K562 (cell line): ENCODE results near the gene AJM1. TPM values are rescaled to one million over a fixed set of nuclear protein-coding genes. Genes with fewer than 3 reads are reported as not detected.

Experiments used
- HIVEP1 ChIP-seq: fragments of 250-450 bp; sonication (Bioruptor Pico); IDR thresholded peaks from 2 replicates; pipeline ENCODE4 v1.4.0; 2020; ENCODE audit warnings: mild to moderate bottlenecking
- MYC ChIP-seq, 2 experiments: fragments of 250-450 bp in 1 of 2; sonication (Bioruptor Pico) in 1 of 2; IDR thresholded peaks; 2 replicates each; pipeline versions ENCODE4 v1.5.1 to v1.6.1; 2012 to 2021; ENCODE audit warnings: low read depth in 2 of 2, borderline replicate concordance in 1 of 2, improper control_type of control experiment in 1 of 2, low read length in 1 of 2, mild to moderate bottlenecking in 1 of 2, moderate library complexity in 1 of 2
- NONO ChIP-seq, 2 experiments: fragments of 200-400 bp in 1 of 2; fragments of 450-650 bp in 1 of 2; formaldehyde crosslinking in 1 of 2; IDR thresholded peaks; 2 replicates each; pipeline ENCODE4 v1.6.1; 2017; ENCODE audit warnings: low read depth in 2 of 2, mild to moderate bottlenecking in 2 of 2, moderate library complexity in 2 of 2, low read length in 1 of 2
- PCBP1 ChIP-seq: fragments of 200-400 bp; formaldehyde crosslinking; IDR thresholded peaks from 2 replicates; pipeline ENCODE4 v1.6.1; 2018; ENCODE audit warnings: mild to moderate bottlenecking, low read depth, low read length; ENCODE audit not compliant: poor library complexity, severe bottlenecking
- RB1 ChIP-seq: fragments of 450-650 bp; IDR thresholded peaks from 2 replicates; pipeline ENCODE4 v1.6.1; 2017; ENCODE audit warnings: low read depth, mild to moderate bottlenecking
- RBFOX2 ChIP-seq: fragments of 200-400 bp; formaldehyde crosslinking; IDR thresholded peaks from 2 replicates; pipeline ENCODE4 v1.6.1; 2017; ENCODE audit warnings: low read depth, mild to moderate bottlenecking, low read length, moderate library complexity
- SPI1 ChIP-seq: IDR thresholded peaks from 2 replicates; pipeline ENCODE4 v1.6.1; 2011; ENCODE audit warnings: low read depth, low read length, control low read depth, borderline replicate concordance
- TCF3 ChIP-seq: sonication (generic); formaldehyde crosslinking; IDR thresholded peaks from 2 replicates; pipeline ENCODE4 v1.4.0; 2020; ENCODE audit warnings: mild to moderate bottlenecking, missing genetic modification reagents
- XRCC5 ChIP-seq: fragments of 200-400 bp; formaldehyde crosslinking; IDR thresholded peaks from 2 replicates; pipeline ENCODE4 v1.6.1; 2017; ENCODE audit warnings: low read depth, mild to moderate bottlenecking, low read length
- ZBTB17 ChIP-seq: fragments of 450-650 bp; formaldehyde crosslinking; IDR thresholded peaks from 2 replicates; pipeline ENCODE4 v1.4.0; 2020; ENCODE audit warnings: mild to moderate bottlenecking
- ZNF57 ChIP-seq: fragments of 450-650 bp; formaldehyde crosslinking; IDR thresholded peaks from 2 replicates; pipeline ENCODE4 v1.4.0; 2020; ENCODE audit warnings: mild to moderate bottlenecking, moderate library complexity
- ZNF717 ChIP-seq: fragments of 250-450 bp; sonication (Bioruptor Pico); IDR thresholded peaks from 2 replicates; pipeline ENCODE4 v1.5.0; 2021
- polyA plus RNA-seq, 8 experiments: library from polyadenylated mRNA; depleted of rRNA in 4 of 8; stranded (reverse) in 5 of 8; unstranded in 3 of 8; fragments of >200 nt; fragmentation: Nextera tagmentation in 2 of 8; fragmentation: Illumina TruSeq in 1 of 8; extraction: Ambion mirVana in 2 of 8; extraction: Trizol in 1 of 8; gene quantifications; 2 replicates each; pipeline versions ENCODE4 v1.2.1 to v1.2.3, GENCODE V29; 2011 to 2014; ENCODE audit warnings: inconsistent platforms in 1 of 8, missing spikeins in 1 of 8
- total RNA-seq, 7 experiments: library from RNA; depleted of rRNA in 6 of 7; stranded (reverse); fragments of >200 nt in 6 of 7; fragmentation: Illumina TruSeq in 2 of 7; extraction: Trizol in 2 of 7; gene quantifications; 2 replicates each; pipeline versions ENCODE4 v1.2.1 to v1.2.3, GENCODE V29; 2011 to 2021; ENCODE audit warnings: low replicate concordance in 1 of 7
- TF ChIP-seq, protein P1 (sequence below): fragments of 450-650 bp; IDR thresholded peaks from 2 replicates; pipeline ENCODE4 v1.6.1; 2017; ENCODE audit warnings: antibody characterized with exemption, mild to moderate bottlenecking
- TF ChIP-seq, protein P2 (sequence below): fragments of 450-650 bp; formaldehyde crosslinking; IDR thresholded peaks from 2 replicates; pipeline ENCODE4 v1.4.0; 2020; ENCODE audit warnings: mild to moderate bottlenecking
- TF ChIP-seq, protein P3 (sequence below): fragments of 450-650 bp; IDR thresholded peaks from 2 replicates; pipeline ENCODE4 v1.6.1; 2016; ENCODE audit warnings: borderline replicate concordance
- TF ChIP-seq, protein P4 (sequence below): sonication (generic); formaldehyde crosslinking; IDR thresholded peaks from 2 replicates; pipeline ENCODE4 v1.8.0; 2022; ENCODE audit warnings: missing genetic modification reagents, mild to moderate bottlenecking, borderline replicate concordance

The AJM1 gene
- total and polyA plus RNA-seq, 9 of the 15 experiments (the other 6 are each of a cell fraction or from before 2014, with no cell fraction given): 0.01 to 3.7 (median 0.65) TPM; not detected in 1

DNA sequence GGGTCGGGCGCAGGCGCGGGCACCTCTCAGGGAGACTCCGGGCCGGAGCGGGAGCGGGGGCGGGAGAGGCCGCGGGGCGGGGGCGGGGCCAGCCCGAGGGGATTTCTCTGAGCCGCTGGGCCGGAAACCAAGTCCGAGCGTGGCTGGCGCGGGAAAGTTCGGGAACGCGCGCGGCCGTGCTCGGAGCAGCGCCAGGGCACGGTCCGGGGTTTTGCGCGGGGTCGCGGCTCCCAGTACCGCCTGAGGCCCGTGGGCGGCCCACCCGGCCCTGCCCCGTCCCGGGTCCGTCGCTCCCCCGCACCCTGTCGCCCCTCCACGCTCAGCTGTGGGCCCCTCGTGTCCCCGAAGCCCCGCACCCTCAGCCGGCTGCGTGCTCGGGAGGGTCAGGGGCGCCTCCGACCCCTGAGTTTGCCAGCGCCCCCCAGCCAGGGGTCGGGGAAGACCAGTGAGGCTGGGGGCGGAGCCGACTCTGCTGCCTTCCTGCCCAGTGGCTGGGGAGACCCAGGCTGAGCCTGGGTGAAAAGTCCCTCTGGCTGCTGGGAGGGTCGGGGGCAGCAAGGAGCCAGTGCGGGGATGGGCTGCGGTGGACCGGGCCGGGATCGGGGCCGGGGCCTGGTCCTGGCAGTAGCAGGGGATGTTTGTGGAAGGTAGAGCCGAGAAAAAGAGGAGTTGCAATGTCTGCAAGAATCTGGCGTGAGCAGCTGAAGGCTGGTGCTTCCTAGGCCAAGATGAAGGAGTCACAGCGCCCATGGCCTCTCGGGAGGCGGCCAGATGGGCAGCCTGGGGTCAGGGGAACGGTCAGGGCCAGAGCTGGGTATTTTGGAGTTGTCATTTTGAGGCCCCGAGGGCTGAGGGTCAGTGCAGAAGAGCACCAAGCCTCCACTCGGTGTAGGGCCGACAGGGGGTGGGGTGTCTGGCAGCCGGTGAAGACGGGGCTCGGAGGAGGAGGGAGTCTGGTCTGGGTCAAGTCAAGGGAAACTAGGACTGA lies 44.6 kb downstream of the AJM1 start (continued):
- TF ChIP-seq, protein P1, sequence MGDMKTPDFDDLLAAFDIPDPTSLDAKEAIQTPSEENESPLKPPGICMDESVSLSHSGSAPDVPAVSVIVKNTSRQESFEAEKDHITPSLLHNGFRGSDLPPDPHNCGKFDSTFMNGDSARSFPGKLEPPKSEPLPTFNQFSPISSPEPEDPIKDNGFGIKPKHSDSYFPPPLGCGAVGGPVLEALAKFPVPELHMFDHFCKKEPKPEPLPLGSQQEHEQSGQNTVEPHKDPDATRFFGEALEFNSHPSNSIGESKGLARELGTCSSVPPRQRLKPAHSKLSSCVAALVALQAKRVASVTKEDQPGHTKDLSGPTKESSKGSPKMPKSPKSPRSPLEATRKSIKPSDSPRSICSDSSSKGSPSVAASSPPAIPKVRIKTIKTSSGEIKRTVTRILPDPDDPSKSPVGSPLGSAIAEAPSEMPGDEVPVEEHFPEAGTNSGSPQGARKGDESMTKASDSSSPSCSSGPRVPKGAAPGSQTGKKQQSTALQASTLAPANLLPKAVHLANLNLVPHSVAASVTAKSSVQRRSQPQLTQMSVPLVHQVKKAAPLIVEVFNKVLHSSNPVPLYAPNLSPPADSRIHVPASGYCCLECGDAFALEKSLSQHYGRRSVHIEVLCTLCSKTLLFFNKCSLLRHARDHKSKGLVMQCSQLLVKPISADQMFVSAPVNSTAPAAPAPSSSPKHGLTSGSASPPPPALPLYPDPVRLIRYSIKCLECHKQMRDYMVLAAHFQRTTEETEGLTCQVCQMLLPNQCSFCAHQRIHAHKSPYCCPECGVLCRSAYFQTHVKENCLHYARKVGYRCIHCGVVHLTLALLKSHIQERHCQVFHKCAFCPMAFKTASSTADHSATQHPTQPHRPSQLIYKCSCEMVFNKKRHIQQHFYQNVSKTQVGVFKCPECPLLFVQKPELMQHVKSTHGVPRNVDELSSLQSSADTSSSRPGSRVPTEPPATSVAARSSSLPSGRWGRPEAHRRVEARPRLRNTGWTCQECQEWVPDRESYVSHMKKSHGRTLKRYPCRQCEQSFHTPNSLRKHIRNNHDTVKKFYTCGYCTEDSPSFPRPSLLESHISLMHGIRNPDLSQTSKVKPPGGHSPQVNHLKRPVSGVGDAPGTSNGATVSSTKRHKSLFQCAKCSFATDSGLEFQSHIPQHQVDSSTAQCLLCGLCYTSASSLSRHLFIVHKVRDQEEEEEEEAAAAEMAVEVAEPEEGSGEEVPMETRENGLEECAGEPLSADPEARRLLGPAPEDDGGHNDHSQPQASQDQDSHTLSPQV: 0 out of 2 replicates have a peak, but pooled peaks have one; percentile 16
- TF ChIP-seq ZNF717 (0 out of 2 replicates have a peak, but pooled peaks have one; percentile 33), RB1 (peak; percentile 72), ZNF57 (CRISPR knock-in tag) (no peak), PCBP1 (peak; percentile 24), SPI1 (no peak), TCF3 (CRISPR knock-in tag) (no peak), ZBTB17 (0 out of 2 replicates have a peak, but pooled peaks have one; percentile 33), NONO (IDR thresholded peaks at IDR 0.05; ENCODE audit: low read depth in 2 of 2, low read length in 1 of 2) (no peak; a peak in 1 of 4 replicates), RBFOX2 (peak; percentile 3), XRCC5 (no peak), MYC (IDR thresholded peaks at IDR 0.05; ENCODE audit: low read depth, low read length) (no peak), MYC (CRISPR knock-in tag; IDR thresholded peaks at IDR 0.05; ENCODE audit: borderline replicate concordance, low read depth) (no peak), HIVEP1 (CRISPR knock-in tag) (no peak)
- TF ChIP-seq, protein P2, sequence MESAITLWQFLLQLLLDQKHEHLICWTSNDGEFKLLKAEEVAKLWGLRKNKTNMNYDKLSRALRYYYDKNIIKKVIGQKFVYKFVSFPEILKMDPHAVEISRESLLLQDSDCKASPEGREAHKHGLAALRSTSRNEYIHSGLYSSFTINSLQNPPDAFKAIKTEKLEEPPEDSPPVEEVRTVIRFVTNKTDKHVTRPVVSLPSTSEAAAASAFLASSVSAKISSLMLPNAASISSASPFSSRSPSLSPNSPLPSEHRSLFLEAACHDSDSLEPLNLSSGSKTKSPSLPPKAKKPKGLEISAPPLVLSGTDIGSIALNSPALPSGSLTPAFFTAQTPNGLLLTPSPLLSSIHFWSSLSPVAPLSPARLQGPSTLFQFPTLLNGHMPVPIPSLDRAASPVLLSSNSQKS (CRISPR knock-in tag): no peak
- TF ChIP-seq, protein P3, sequence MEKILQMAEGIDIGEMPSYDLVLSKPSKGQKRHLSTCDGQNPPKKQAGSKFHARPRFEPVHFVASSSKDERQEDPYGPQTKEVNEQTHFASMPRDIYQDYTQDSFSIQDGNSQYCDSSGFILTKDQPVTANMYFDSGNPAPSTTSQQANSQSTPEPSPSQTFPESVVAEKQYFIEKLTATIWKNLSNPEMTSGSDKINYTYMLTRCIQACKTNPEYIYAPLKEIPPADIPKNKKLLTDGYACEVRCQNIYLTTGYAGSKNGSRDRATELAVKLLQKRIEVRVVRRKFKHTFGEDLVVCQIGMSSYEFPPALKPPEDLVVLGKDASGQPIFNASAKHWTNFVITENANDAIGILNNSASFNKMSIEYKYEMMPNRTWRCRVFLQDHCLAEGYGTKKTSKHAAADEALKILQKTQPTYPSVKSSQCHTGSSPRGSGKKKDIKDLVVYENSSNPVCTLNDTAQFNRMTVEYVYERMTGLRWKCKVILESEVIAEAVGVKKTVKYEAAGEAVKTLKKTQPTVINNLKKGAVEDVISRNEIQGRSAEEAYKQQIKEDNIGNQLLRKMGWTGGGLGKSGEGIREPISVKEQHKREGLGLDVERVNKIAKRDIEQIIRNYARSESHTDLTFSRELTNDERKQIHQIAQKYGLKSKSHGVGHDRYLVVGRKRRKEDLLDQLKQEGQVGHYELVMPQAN: peak; percentile 67; the same call in 1 of the 2 replicates
- TF ChIP-seq, protein P4, sequence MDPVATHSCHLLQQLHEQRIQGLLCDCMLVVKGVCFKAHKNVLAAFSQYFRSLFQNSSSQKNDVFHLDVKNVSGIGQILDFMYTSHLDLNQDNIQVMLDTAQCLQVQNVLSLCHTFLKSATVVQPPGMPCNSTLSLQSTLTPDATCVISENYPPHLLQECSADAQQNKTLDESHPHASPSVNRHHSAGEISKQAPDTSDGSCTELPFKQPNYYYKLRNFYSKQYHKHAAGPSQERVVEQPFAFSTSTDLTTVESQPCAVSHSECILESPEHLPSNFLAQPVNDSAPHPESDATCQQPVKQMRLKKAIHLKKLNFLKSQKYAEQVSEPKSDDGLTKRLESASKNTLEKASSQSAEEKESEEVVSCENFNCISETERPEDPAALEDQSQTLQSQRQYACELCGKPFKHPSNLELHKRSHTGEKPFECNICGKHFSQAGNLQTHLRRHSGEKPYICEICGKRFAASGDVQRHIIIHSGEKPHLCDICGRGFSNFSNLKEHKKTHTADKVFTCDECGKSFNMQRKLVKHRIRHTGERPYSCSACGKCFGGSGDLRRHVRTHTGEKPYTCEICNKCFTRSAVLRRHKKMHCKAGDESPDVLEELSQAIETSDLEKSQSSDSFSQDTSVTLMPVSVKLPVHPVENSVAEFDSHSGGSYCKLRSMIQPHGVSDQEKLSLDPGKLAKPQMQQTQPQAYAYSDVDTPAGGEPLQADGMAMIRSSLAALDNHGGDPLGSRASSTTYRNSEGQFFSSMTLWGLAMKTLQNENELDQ (CRISPR knock-in tag): no peak
